Measurements from ENCODE around the gene ELP1. TPM values are rescaled to one million over a fixed set of nuclear protein-coding genes. Genes with fewer than 3 reads are reported as not detected.
"Not testable (repeated sequence)": the region's sequence is repeated elsewhere in the genome, so short reads cannot be mapped to it uniquely, and the experiment has no call there.

Gene ELP1
- total RNA-seq, 1 experiment from 2014 or later, result 29.1 TPM

DNA sequence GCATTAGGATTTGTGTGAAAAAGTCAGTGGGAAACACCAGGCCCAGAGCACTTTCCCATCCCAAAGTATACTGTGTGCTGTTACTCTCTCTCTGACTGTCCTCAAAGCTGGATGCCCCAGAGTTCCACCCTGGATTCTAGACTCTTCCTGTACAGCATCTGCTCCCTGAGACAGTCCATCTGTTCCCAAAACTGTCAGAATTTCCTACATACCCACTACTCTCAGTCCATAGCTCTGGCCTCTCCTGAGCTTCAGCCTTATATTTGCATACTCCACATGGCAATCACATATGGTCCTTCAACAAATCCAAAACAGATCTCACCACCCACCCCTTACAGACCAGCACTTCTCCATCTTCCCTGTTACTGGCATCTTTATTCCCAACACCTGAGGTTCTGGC lies 9.5 kb downstream of the ELP1 start:
- Histone ChIP-seq H3K9me3 (no peaks in the 10 kb centered on the region), H3K4me1 (no peaks in the 10 kb centered on the region), H3K27me3 (replicated peaks; ENCODE audit: control insufficient read depth, insufficient read depth, low read length) (no peaks in the 10 kb centered on the region), H3K4me3 (ENCODE audit: low read depth, low read length) (no peak overlapping the region), H3K36me3 (ENCODE audit: control insufficient read depth, insufficient read depth, low read length) (peaks cover 1% of the 10 kb centered on the region)
- Mint-ChIP-seq H3K27me3 (ENCODE audit: insufficient read depth, unreplicated experiment) (no peaks in the 10 kb centered on the region), H3K36me3 (ENCODE audit: insufficient read depth, unreplicated experiment) (peaks cover 42% of the 10 kb centered on the region), H3K4me3 (ENCODE audit: unreplicated experiment) (no peak overlapping the region), H3K9me3 (ENCODE audit: unreplicated experiment) (no peaks in the 10 kb centered on the region), H3K27ac (ENCODE audit: unreplicated experiment) (no peak overlapping the region), H3K4me1 (ENCODE audit: low read depth, unreplicated experiment) (peaks cover 3% of the 10 kb centered on the region)
- no TSS peak for BruUV-seq (replicated peaks)
- TF ChIP-seq, protein P1, sequence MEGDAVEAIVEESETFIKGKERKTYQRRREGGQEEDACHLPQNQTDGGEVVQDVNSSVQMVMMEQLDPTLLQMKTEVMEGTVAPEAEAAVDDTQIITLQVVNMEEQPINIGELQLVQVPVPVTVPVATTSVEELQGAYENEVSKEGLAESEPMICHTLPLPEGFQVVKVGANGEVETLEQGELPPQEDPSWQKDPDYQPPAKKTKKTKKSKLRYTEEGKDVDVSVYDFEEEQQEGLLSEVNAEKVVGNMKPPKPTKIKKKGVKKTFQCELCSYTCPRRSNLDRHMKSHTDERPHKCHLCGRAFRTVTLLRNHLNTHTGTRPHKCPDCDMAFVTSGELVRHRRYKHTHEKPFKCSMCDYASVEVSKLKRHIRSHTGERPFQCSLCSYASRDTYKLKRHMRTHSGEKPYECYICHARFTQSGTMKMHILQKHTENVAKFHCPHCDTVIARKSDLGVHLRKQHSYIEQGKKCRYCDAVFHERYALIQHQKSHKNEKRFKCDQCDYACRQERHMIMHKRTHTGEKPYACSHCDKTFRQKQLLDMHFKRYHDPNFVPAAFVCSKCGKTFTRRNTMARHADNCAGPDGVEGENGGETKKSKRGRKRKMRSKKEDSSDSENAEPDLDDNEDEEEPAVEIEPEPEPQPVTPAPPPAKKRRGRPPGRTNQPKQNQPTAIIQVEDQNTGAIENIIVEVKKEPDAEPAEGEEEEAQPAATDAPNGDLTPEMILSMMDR (IDR thresholded peaks at IDR 0.05; ENCODE audit: insufficient read depth in 1 of 2, low read depth in 1 of 2, low read length in 1 of 2, severe bottlenecking in 1 of 2, unreplicated experiment in 1 of 2), result no peak
- DNase-seq, result no peak
- CTCF ChIA-PET, result no interaction called here
- POLR2A ChIA-PET, result no interaction called here
- intact Hi-C loops (cut with micrococcal nuclease; ENCODE audit: unreplicated experiment), result no loop called here

DNA sequence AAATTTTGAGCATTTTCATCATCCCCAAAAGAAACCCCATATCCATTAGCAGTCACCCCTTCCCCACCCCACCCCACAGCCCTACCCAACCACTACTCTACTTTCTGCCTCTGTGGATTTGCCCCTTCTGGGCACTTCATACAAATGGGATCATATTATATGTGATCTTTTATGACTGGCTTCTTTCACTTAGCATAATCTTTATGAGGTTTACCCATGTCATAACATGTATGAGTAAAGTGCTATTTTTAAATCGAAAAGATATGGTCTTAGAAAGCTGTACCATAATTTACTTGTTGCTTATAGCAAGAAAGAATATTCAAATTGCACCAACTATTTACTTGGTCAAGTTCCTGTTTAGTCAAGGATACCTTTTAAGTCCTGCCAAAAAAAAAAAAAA lies 12.7 kb downstream of the ELP1 start:
- H3K27ac Mint-ChIP-seq (ENCODE audit: unreplicated experiment), result no peak overlapping the region
- H3K36me3 Mint-ChIP-seq (ENCODE audit: insufficient read depth, unreplicated experiment), result peaks cover 38% of the 10 kb centered on the region
- TF ChIP-seq, protein P1 (IDR thresholded peaks at IDR 0.05; ENCODE audit: insufficient read depth in 1 of 2, low read depth in 1 of 2, low read length in 1 of 2, severe bottlenecking in 1 of 2, unreplicated experiment in 1 of 2), result no peak
- Histone ChIP-seq H3K4me1 (no peaks in the 10 kb centered on the region), H3K27me3 (replicated peaks; ENCODE audit: control insufficient read depth, insufficient read depth, low read length) (no peaks in the 10 kb centered on the region), H3K9me3 (no peaks in the 10 kb centered on the region), H3K4me3 (ENCODE audit: low read depth, low read length) (no peak overlapping the region), H3K36me3 (ENCODE audit: control insufficient read depth, insufficient read depth, low read length) (peaks cover 1% of the 10 kb centered on the region)
- intact Hi-C loops (cut with micrococcal nuclease; ENCODE audit: unreplicated experiment), result no loop called here
- POLR2A ChIA-PET, result no interaction called here
- CTCF ChIA-PET, result no interaction called here
- no peaks in the 10 kb centered on the region for H3K27me3 Mint-ChIP-seq (ENCODE audit: insufficient read depth, unreplicated experiment)
- no peak for DNase-seq
- H3K9me3 Mint-ChIP-seq (ENCODE audit: unreplicated experiment), result no peaks in the 10 kb centered on the region
- no TSS peak for BruUV-seq (replicated peaks)
- H3K4me3 Mint-ChIP-seq (ENCODE audit: unreplicated experiment), result no peak overlapping the region
- peaks cover 6% of the 10 kb centered on the region for H3K4me1 Mint-ChIP-seq (ENCODE audit: low read depth, unreplicated experiment)

DNA sequence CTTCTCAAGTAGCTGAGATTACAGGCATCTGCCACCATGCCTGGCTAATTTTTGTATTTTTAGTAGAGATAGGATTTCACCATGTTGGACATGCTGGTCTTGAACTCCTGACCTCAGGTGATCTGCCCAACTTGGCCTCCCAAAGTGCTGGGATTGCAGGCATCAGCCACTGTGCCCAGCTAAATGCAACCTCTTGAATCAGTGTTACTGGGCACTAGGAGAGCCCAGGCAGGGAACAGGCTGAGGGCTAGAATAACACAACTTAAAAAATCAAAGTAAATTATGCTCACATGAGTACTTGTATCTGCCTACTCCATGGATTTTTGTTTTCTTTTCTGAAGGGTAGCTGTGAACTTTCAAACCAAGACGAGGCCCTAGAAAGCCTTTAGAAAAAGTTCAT lies 13.5 kb downstream of the ELP1 start:
- BruUV-seq (replicated peaks); H3K27ac Mint-ChIP-seq (ENCODE audit: unreplicated experiment); DNase-seq; CTCF ChIA-PET; H3K9me3 ChIP-seq; H3K4me3 ChIP-seq (ENCODE audit: low read depth, low read length); H3K4me3 Mint-ChIP-seq (ENCODE audit: unreplicated experiment); intact Hi-C loops (cut with micrococcal nuclease; ENCODE audit: unreplicated experiment); H3K4me1 ChIP-seq; H3K36me3 ChIP-seq (ENCODE audit: control insufficient read depth, insufficient read depth, low read length); H3K9me3 Mint-ChIP-seq (ENCODE audit: unreplicated experiment); H3K4me1 Mint-ChIP-seq (ENCODE audit: low read depth, unreplicated experiment); H3K27me3 ChIP-seq (replicated peaks; ENCODE audit: control insufficient read depth, insufficient read depth, low read length); H3K27me3 Mint-ChIP-seq (ENCODE audit: insufficient read depth, unreplicated experiment): not testable (repeated sequence)
- POLR2A ChIA-PET, result interaction anchor here (0.6 kb wide), 1 partner anchor 8 kb away, joined by 6 read pairs; no protein-coding TSS in a partner anchor
- peaks cover 42% of the 10 kb centered on the region for H3K36me3 Mint-ChIP-seq (ENCODE audit: insufficient read depth, unreplicated experiment)

DNA sequence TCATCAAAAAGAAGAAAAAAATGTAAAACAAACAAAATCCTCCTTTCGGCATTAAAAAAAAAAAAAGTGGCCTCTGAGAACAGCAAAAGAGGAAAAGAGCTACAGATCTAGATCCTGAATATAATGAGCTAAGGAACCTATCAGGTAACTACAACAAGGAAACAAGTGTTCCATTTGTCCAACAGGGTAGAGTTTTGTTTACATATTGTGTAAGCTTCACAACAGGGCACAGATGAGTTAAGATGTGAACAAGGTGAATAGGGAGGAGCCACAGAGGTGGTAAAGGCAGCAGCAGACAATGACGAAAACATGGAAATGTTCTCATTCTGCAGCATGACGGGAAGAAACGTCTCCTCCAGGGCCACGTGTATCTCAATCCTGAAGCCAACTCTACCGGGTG lies 14.4 kb downstream of the ELP1 start:
- no peak for DNase-seq
- BruUV-seq (replicated peaks), result no TSS peak
- Histone ChIP-seq H3K4me1 (no peaks in the 10 kb centered on the region), H3K4me3 (ENCODE audit: low read depth, low read length) (no peak overlapping the region), H3K36me3 (ENCODE audit: control insufficient read depth, insufficient read depth, low read length) (no peaks in the 10 kb centered on the region; the same call in 1 of the 2 replicates), H3K27me3 (replicated peaks; ENCODE audit: control insufficient read depth, insufficient read depth, low read length) (no peaks in the 10 kb centered on the region), H3K9me3 (no peaks in the 10 kb centered on the region)
- no peak overlapping the region for H3K27ac Mint-ChIP-seq (ENCODE audit: unreplicated experiment)
- ChIA-PET POLR2A (no interaction called here), CTCF (no interaction called here)
- intact Hi-C loops (cut with micrococcal nuclease; ENCODE audit: unreplicated experiment), result no loop called here
- TF ChIP-seq, protein P1 (IDR thresholded peaks at IDR 0.05; ENCODE audit: insufficient read depth in 1 of 2, low read depth in 1 of 2, low read length in 1 of 2, severe bottlenecking in 1 of 2, unreplicated experiment in 1 of 2), result no peak
- H3K9me3 Mint-ChIP-seq (ENCODE audit: unreplicated experiment), result no peaks in the 10 kb centered on the region
- H3K4me1 Mint-ChIP-seq (ENCODE audit: low read depth, unreplicated experiment), result peaks cover 6% of the 10 kb centered on the region
- H3K4me3 Mint-ChIP-seq (ENCODE audit: unreplicated experiment), result no peak overlapping the region
- peaks cover 46% of the 10 kb centered on the region for H3K36me3 Mint-ChIP-seq (ENCODE audit: insufficient read depth, unreplicated experiment)
- no peaks in the 10 kb centered on the region for H3K27me3 Mint-ChIP-seq (ENCODE audit: insufficient read depth, unreplicated experiment)

All from Caco-2 (cell line).